Glutamatergic neuron (in vitro differentiated cells): Measurements from ENCODE around the gene UBL4B. TPM values are rescaled to one million over a fixed set of nuclear protein-coding genes. Genes with fewer than 3 reads are reported as not detected.

ENCODE experiments used
- DNase-seq: peaks from one replicate; pipeline ENCODE4 v3.0.0; 2022
- H3K27ac Mint-ChIP-seq: one replicate; pipeline ENCODE4 v1.8.0; 2020; ENCODE audit warnings: mild to moderate bottlenecking, mixed read lengths, inconsistent platforms; ENCODE audit not compliant: unreplicated experiment
- H3K27me3 Mint-ChIP-seq: one replicate; pipeline ENCODE4 v1.8.0; 2020; ENCODE audit warnings: mild to moderate bottlenecking, moderate library complexity, mixed read lengths, inconsistent platforms; ENCODE audit not compliant: unreplicated experiment
- H3K36me3 Mint-ChIP-seq: one replicate; pipeline ENCODE4 v1.8.0; 2020; ENCODE audit warnings: mild to moderate bottlenecking, mixed read lengths, inconsistent platforms; ENCODE audit not compliant: unreplicated experiment
- H3K4me1 Mint-ChIP-seq: one replicate; pipeline ENCODE4 v1.8.0; 2020; ENCODE audit warnings: mild to moderate bottlenecking, low read depth, mixed read lengths, inconsistent platforms; ENCODE audit not compliant: unreplicated experiment
- H3K4me3 Mint-ChIP-seq: one replicate; pipeline ENCODE4 v1.8.0; 2020; ENCODE audit warnings: mild to moderate bottlenecking, mixed read lengths, inconsistent platforms; ENCODE audit not compliant: unreplicated experiment
- H3K9me3 Mint-ChIP-seq: one replicate; pipeline ENCODE4 v1.8.0; 2020; ENCODE audit warnings: mild to moderate bottlenecking, moderate library complexity, mixed read lengths, inconsistent platforms; ENCODE audit not compliant: unreplicated experiment
- CTCF ChIP-seq: fragments of 200-600 bp; sonication (generic); IDR thresholded peaks from one replicate; pipeline ENCODE4 v1.5.0; 2021; ENCODE audit not compliant: partially characterized antibody, unreplicated experiment
- total RNA-seq: library from RNA; stranded (reverse); fragmentation: NEBNext Ultra II Directional; extraction: Animal tissue kit (Norgen Biotek cat#: 25700); gene quantifications from one replicate; pipeline ENCODE4 v1.2.1, GENCODE V29; 2021; ENCODE audit not compliant: unreplicated experiment

UBL4B gene
- total RNA-seq, 1 donor from 2014 or later, result not detected

- Mint-ChIP-seq H3K36me3 (no peaks in the 10 kb centered on the region), H3K9me3 (peaks cover 3% of the 10 kb centered on the region), H3K4me1 (peaks cover 10% of the 10 kb centered on the region), H3K27ac (no peak overlapping the region), H3K4me3 (no peak overlapping the region), H3K27me3 (peaks cover 9% of the 10 kb centered on the region)
- DNase-seq, result peak; percentile 80
- peak; percentile 77 for TF ChIP-seq CTCF
These were observed 6.0 kb upstream of the UBL4B start for GRCh38 chr1:110106013-110106941.

GRCh38 chr1:110107867-110108469, 4.3 kb upstream of the UBL4B start:
- no peaks in the 10 kb centered on the region for H3K36me3 Mint-ChIP-seq
- no peak for DNase-seq
- no peak overlapping the region for H3K27ac Mint-ChIP-seq
- peaks cover 3% of the 10 kb centered on the region for H3K9me3 Mint-ChIP-seq
- peaks cover 9% of the 10 kb centered on the region for H3K27me3 Mint-ChIP-seq
- TF ChIP-seq CTCF, result no peak
- peaks cover 15% of the 10 kb centered on the region for H3K4me1 Mint-ChIP-seq
- peak overlapping the region; percentile 1 for H3K4me3 Mint-ChIP-seq

GRCh38 chr1:110111081-110111480, 1.2 kb upstream of the UBL4B start:
- DNase-seq, result no peak
- Mint-ChIP-seq H3K36me3 (no peaks in the 10 kb centered on the region), H3K27me3 (peaks cover 11% of the 10 kb centered on the region), H3K9me3 (peaks cover 5% of the 10 kb centered on the region), H3K27ac (no peak overlapping the region), H3K4me3 (no peak overlapping the region), H3K4me1 (peaks cover 14% of the 10 kb centered on the region)
- TF ChIP-seq CTCF, result no peak

- TF ChIP-seq CTCF, result no peak
- Mint-ChIP-seq H3K4me1 (peaks cover 17% of the 10 kb centered on the region), H3K27ac (no peak overlapping the region), H3K4me3 (no peak overlapping the region), H3K9me3 (peaks cover 7% of the 10 kb centered on the region), H3K27me3 (peaks cover 9% of the 10 kb centered on the region), H3K36me3 (no peaks in the 10 kb centered on the region)
- DNase-seq, result no peak
These were observed 413 bp downstream of the UBL4B start for GRCh38 chr1:110112656-110113055.

GRCh38 chr1:110113551-110113950, 1.3 kb downstream of the UBL4B start:
- H3K9me3 Mint-ChIP-seq, result peaks cover 7% of the 10 kb centered on the region
- no peak overlapping the region for H3K27ac Mint-ChIP-seq
- peaks cover 9% of the 10 kb centered on the region for H3K27me3 Mint-ChIP-seq

More at GRCh38 chr1:110113551-110113950, 1.3 kb downstream of the UBL4B start:
- no peak for TF ChIP-seq CTCF
- Mint-ChIP-seq H3K4me3 (no peak overlapping the region), H3K4me1 (peaks cover 10% of the 10 kb centered on the region), H3K36me3 (no peaks in the 10 kb centered on the region)
- DNase-seq, result no peak
